Measurements from ENCODE around the gene ARCN1. TPM values are rescaled to one million over a fixed set of nuclear protein-coding genes. Genes with fewer than 3 reads are reported as not detected.
A peak's percentile ranks its signal among the peaks of the same experiment; 100 is the strongest.

ARCN1 gene
- total RNA-seq, 4 donors from 2014 or later, result 48.7 to 78.7 (median 65.4) TPM

DNA sequence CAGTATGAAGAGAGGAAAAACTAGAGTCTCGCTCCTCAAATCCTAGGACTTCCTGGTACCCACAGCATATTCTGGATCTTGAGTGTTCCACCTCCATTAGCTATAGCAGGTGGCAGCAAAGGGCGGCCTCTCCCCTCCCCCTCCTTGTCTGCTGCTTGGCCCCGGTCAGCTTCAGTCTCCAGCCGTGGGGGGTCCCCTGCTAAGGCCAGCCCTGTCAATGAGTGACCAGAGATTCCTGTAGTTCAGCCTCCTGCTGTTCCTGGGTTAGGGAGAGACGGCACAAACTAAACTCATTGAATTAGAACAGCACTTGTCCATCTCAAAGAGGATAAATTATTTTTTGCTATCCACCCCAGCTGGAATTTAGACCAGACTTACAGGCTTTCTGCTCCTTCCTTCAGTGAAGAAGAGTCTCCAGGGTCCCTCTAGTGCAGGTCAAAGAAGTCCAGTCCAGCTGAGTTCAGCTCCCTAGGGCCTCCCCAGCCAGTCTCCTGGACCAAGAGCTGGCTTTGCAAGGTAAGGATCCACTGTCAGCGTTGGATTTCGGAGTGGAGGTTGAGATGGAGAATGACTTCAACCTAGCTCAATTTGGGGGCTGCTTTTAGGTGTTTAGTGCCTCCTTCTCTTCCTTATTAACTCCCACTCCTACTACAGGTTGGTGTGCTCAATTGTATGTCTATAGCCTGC lies 34.1 kb downstream of the ARCN1 start:
- Histone ChIP-seq H3K36me3 (peaks cover 0 to 11% of the 10 kb centered on the region in 2 donors), H3K4me3 (peak overlapping the region in 2 of 4 donors; percentile 23 to 74), H3K27ac (peak overlapping the region; percentile 64 to 91 (median 81)), H3K27me3 (no peaks in the 10 kb centered on the region), H3K9me3 (no peaks in the 10 kb centered on the region), H3K4me1 (peaks cover 7 to 15% of the 10 kb centered on the region in 2 donors)
- in situ Hi-C loops (cut with MboI; ENCODE audit: low sequenced_read_pairs in 4 of 4) (no loop called here), intact Hi-C loops (cut with DNase I; ENCODE audit: low total_unique reads) (no loop called here)
- DNase-seq (no peak), ATAC-seq (no peak)
- no peak for TF ChIP-seq POLR2A (IDR thresholded peaks at IDR 0.05)
- TF ChIP-seq, protein P1, sequence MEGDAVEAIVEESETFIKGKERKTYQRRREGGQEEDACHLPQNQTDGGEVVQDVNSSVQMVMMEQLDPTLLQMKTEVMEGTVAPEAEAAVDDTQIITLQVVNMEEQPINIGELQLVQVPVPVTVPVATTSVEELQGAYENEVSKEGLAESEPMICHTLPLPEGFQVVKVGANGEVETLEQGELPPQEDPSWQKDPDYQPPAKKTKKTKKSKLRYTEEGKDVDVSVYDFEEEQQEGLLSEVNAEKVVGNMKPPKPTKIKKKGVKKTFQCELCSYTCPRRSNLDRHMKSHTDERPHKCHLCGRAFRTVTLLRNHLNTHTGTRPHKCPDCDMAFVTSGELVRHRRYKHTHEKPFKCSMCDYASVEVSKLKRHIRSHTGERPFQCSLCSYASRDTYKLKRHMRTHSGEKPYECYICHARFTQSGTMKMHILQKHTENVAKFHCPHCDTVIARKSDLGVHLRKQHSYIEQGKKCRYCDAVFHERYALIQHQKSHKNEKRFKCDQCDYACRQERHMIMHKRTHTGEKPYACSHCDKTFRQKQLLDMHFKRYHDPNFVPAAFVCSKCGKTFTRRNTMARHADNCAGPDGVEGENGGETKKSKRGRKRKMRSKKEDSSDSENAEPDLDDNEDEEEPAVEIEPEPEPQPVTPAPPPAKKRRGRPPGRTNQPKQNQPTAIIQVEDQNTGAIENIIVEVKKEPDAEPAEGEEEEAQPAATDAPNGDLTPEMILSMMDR (IDR thresholded peaks at IDR 0.05 in 4 of 5, conservative IDR thresholded peaks at IDR 0.05 in 1 of 5), result no peak

GRCh38 chr11:118606844-118607228 lies 34.6 kb downstream of the ARCN1 start:
- H3K27me3 ChIP-seq, result no peaks in the 10 kb centered on the region
- peak overlapping the region; percentile 64 to 91 (median 81) for H3K27ac ChIP-seq
- in situ Hi-C loops (cut with MboI; ENCODE audit: low sequenced_read_pairs in 4 of 4) (no loop called here), intact Hi-C loops (cut with DNase I; ENCODE audit: low total_unique reads) (no loop called here)
- peaks cover 0 to 6% of the 10 kb centered on the region in 2 donors for H3K36me3 ChIP-seq
- H3K9me3 ChIP-seq, result no peaks in the 10 kb centered on the region
- no peak for DNase-seq
- TF ChIP-seq, protein P1 (IDR thresholded peaks at IDR 0.05 in 4 of 5, conservative IDR thresholded peaks at IDR 0.05 in 1 of 5), result no peak
- no peak for ATAC-seq
- peaks cover 9 to 15% of the 10 kb centered on the region in 2 donors for H3K4me1 ChIP-seq
- H3K4me3 ChIP-seq, result peak overlapping the region in 2 of 4 donors; percentile 23 to 74

GRCh38 chr11:118607401-118608359 lies 35.5 kb downstream of the ARCN1 start, which contains the start of gene PHLDB1:
Gene PHLDB1 (plus strand): TSS chr11:118607615. CDS start chr11:118613837, 6,222 bp downstream.
- H3K4me1 ChIP-seq, result peaks cover 9 to 21% of the 10 kb centered on the region in 2 donors
- in situ Hi-C loops (cut with MboI; ENCODE audit: low sequenced_read_pairs in 4 of 4) (no loop called here), intact Hi-C loops (cut with DNase I; ENCODE audit: low total_unique reads) (loop anchor here (1.0 to 2.0 kb wide), 2 partner anchors 27 to 52 kb away; no protein-coding TSS in a partner anchor)
- peak within 1 kb of the TSS; percentile 68 to 91 (median 76) for H3K4me3 ChIP-seq
- H3K27me3 ChIP-seq, result no peaks in the 10 kb centered on the region
- DNase-seq, result peak; percentile 42 to 56
- no peaks in the 10 kb centered on the region for H3K36me3 ChIP-seq
- no peaks in the 10 kb centered on the region for H3K9me3 ChIP-seq
- H3K27ac ChIP-seq, result peak within 1 kb of the TSS; percentile 80 to 91 (median 88)
- ATAC-seq, result peak; percentile 57 to 70
- TF ChIP-seq POLR2A (IDR thresholded peaks at IDR 0.05), result peak; percentile 44 to 63
- TF ChIP-seq, protein P1 (IDR thresholded peaks at IDR 0.05 in 4 of 5, conservative IDR thresholded peaks at IDR 0.05 in 1 of 5), result peak; percentile 24 to 74 (median 70)

DNA sequence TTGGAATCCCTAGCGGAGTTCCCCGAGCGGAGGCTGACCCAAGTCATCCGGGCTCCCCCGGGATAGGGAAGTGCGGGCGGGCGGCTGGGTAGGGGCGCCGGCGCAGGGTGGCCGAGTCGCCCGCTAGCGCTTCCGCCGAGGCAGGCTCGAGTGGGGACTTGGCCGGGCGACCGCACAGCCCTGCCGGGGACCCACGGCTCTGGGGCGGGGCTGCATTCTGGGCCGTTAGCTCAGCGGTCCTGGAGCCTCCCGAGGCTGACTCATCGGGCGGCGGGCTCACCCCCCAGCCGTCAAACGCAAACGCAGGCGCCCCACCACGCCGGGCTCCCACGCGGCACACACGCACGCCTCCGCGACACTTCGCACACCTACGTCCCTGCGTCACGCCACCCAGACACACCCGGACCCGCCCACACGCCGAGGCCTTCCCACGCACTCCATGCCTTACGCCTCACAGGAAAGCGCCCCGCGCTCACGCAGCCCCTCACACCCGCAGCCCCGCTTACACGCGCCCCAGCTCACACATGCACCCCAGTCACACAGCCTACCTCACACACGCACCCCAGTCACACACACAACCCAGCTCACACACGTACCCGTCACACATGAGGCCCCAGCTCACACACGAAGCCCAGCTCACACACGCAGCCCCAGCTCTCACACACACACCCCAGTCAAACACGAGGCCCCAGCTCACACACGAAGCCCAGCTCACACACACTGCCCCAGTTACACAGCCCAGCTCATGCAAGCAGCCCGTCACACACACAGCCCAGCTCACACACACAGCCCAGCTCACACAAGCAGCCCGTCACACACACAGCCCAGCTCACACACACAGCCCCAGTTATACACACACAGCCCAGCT lies 36.4 kb downstream of the ARCN1 start:
- DNase-seq, result peak; percentile 55 to 67
- Histone ChIP-seq H3K4me3 (peak overlapping the region; percentile 68 to 91 (median 76)), H3K9me3 (no peaks in the 10 kb centered on the region), H3K27me3 (no peaks in the 10 kb centered on the region), H3K36me3 (no peaks in the 10 kb centered on the region), H3K4me1 (peaks cover 9 to 21% of the 10 kb centered on the region in 2 donors), H3K27ac (peak overlapping the region; percentile 80 to 91 (median 88))
- ATAC-seq, result peak; percentile 31 to 38
- TF ChIP-seq, protein P1 (IDR thresholded peaks at IDR 0.05 in 4 of 5, conservative IDR thresholded peaks at IDR 0.05 in 1 of 5), result no peak
- peak; percentile 32 to 46 for TF ChIP-seq POLR2A (IDR thresholded peaks at IDR 0.05)
- in situ Hi-C loops (cut with MboI; ENCODE audit: low sequenced_read_pairs in 4 of 4) (no loop called here), intact Hi-C loops (cut with DNase I; ENCODE audit: low total_unique reads) (loop anchor here (1.0 to 2.0 kb wide), 2 partner anchors 26 to 51 kb away; no protein-coding TSS in a partner anchor)
